HG03045 (cell line): Measurements from ENCODE around the gene KCNMA1.

ENCODE experiments used
- ATAC-seq: cut with Tn5 transposase; IDR thresholded peaks from one replicate; pipeline ENCODE4 v1.9.1; 2021; ENCODE audit warnings: mild to moderate bottlenecking, moderate library complexity; ENCODE audit not compliant: unreplicated experiment

The KCNMA1 gene

DNA sequence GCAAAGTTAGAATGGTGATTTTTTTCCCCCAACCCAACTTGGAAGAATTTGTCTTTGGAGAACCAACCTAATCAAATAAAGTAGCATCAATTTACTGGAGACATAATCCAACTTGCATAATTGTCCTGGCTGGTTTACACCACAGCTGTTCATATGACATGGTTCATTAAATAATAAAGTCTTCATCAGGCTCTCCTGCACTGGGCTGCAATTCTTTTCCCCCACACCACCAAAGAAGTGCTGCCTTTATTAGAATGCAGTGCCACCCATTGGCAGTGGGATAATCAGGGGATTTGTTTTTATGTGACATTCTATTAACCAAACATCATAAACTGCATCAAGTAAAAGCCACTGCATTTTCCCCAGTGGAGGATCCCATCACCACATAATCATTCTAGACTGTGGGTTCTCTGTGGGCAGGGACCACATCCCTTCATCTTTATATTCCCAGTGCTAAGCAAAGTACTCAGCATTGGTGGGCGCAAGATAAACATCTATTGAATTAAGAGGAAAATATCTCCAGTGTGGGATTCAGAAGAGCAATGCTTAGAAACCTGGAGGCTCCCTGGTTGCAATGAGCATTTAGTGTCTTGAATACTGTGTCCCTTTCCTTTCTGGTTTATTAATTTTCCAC is 322.0 kb downstream of the KCNMA1 start:
- ATAC-seq, result no peak

DNA sequence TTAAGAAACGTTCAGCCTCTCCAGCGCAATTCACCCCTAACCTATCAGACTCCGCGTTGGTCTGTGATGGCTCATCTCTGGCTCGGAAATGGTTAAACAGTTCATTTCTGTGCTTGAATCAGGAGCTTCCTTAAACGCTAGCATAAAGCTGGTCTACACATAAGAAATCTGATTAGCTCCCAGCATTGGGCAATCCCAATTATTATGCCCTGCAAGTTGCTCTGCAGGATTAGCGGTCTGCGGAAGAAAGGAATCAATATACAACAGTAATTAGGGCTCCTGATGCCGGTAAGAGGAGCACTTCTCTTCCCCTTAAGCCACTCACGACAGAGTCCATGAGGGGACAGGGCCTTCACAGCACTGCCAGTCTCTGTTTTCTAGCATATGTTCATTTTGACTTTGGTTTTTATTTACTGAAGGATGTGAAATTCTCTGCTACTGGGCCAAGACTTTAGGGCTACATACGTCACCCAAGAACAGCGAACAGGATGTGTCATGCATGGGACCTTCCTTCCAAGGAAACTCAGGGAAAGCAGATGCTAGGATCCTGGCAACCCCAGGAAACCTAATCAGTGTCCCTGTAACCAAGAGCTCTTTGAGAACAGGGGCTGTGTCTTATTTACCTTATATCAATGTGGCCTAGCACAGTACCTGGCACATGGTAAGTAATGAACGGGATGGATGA is 324.4 kb downstream of the KCNMA1 start:
- ATAC-seq, result no peak

DNA sequence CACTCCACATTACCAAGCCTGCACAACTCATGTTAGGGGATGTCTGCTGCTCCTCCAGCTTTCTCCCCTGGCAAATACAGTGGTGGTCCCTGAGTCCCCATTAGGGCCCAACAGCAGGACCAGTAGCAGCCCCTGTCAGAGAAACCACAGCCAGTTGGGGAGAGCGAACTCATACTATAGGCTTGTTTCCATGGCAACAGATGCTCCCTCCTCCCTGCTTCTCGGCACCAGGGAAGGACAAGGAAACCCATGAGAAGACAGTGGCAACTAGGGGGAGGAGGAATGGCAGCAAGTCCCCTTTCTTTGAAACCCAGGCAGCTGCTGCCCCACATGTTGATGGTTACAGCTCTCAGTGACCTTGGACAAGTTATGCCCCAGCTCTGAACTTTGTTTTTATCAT is 326.4 kb downstream of the KCNMA1 start:
- no peak for ATAC-seq

DNA sequence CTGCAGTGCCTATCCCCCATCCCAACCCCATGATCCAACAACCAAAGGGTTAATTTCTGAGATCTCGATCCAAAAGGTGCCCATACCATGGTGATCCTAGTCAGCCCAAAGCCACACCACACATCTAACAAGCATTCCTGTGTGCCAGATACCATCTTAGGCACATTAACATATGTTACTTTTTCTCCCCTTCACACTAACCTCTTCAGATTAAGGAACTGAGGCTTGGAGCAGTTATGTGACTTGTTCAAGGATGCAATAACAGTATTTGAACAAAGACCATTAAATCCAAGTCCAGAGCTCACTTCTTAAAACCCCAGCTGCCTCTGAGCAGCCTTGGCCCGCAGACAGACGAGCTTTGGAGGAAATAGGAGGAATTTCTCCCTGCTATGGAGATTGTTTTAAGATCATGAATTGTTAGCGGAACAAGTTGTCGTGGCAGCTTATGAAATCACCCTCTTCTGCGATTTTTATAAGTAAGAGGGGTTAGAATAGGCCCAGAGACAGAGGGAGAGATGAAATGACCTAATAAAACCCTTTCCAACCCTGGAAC is 327.2 kb downstream of the KCNMA1 start:
- no peak for ATAC-seq

DNA sequence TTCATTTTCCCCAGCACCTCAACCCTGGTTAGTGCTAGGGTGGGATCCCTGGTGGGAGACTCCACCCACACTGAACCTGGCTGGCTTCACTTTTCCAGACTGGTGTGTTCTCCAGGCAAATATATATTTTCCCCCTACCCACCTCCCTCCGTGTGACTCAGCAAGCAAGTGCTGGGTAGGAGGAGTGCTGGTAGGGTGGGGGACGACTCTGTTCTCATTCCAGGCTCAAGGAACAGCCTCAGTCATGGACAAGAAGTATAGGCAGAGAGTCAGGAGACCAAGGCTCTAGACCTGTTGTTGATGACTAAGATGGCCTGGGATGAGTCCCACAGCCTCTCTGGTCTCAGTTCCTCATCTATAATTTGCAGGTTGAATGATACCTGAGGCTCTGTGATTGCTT is 328.1 kb downstream of the KCNMA1 start:
- ATAC-seq, result no peak

DNA sequence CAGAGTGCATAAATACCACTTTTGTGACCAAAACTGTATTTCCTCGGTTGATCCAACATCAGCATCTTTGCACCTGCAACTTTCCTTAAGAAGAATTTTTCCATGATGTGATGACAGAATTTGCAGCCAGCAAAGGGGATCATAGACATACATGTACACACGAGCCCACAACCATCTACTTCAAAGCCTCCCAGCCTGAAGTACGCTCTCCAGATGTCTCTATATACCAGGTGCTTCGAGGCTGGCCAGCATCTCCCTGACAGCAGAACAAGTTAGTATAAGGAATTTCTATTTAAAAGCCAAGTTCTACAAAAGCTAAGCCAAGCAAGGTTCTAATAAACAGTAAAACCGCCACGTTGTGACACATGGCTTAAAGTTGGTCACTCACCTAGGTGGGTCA is 328.5 kb downstream of the KCNMA1 start:
- no peak for ATAC-seq

- no peak for ATAC-seq
Observed at GRCh38 chr10:77308084-77308732, 329.4 kb downstream of the KCNMA1 start.

GRCh38 chr10:77306666-77307065 is 330.9 kb downstream of the KCNMA1 start:
- ATAC-seq, result no peak

GRCh38 chr10:77305650-77306632 is 331.7 kb downstream of the KCNMA1 start:
- ATAC-seq, result no peak

DNA sequence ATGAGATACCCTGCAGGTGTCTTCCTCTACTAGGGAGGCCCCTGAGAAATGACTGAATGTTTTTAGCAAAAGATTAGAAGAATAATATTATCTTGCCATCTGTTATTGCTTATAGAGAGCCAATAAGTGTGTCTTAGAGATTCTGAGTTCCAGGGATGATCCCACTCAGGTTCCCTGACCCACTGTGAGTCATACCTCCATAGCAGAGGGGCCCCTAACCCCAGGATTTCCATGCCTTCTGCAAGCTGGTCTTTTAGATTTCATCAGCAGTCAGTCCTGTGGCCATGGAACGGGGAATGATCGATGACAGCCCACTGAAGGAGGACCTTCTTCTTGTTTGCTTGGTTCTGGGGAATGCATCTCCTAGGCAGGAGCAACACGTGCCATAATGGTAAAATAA is 333.4 kb downstream of the KCNMA1 start:
- no peak for ATAC-seq

GRCh38 chr10:77301305-77301730 is 336.3 kb downstream of the KCNMA1 start:
- no peak for ATAC-seq

GRCh38 chr10:77300682-77301302 is 336.8 kb downstream of the KCNMA1 start:
- no peak for ATAC-seq

GRCh38 chr10:77299320-77299719 is 338.3 kb downstream of the KCNMA1 start:
- no peak for ATAC-seq

DNA sequence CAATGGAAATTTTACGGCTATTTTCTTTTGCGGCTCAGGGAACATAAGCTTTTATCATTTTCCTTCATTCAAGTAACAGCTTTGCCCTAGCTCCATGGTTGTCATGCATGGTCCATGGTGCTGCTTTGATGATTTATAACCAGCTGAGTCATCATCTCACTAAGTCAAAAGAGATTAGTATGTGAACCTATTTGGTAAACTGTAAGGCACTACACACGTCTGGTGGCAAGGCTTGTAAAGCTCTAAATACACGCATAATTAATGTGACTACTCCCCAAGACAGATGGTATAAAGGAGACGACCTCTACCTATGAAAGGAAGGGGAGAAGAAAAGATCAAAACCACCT is 340.2 kb downstream of the KCNMA1 start:
- no peak for ATAC-seq

DNA sequence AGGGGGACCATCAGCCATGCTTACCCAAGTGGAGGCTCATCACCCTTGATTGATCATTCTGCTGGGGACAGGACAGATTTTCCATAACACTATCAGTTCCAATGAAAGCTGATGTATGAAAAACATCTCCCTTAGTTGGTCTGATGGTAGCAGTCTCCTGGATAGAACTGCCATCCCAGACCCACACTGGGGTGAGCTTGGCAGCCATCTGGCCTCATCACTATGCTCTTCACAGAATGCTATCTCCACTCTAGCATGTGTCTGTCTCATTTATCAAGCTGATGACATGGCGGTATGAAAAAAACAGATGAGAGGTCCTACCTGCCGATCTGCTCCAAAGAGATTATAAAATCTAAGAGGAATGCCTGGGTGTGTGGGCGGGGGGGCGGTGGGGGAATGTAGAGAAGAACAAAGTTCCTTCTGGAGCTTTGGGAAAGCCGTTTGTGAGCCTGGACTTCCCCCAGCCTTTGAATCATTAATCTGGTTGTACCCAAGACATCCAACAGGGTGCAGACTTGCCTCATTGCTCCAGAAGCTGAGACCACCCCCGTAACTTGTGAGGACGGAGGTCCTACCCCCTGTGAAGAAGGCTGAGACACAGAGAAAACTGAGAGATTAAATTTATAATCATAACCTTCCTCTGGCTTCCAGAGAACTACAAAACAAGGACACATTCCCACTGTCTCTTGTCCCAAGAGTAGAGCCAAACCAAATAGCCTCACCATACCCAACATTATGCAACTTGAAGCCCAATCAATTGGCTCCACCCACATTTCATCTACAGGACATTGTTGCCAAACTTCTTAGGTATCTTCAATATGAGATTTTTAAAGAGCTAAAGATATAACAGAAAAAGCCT is 340.8 kb downstream of the KCNMA1 start:
- ATAC-seq, result no peak

GRCh38 chr10:77293773-77294172 is 343.8 kb downstream of the KCNMA1 start:
- ATAC-seq, result no peak

DNA sequence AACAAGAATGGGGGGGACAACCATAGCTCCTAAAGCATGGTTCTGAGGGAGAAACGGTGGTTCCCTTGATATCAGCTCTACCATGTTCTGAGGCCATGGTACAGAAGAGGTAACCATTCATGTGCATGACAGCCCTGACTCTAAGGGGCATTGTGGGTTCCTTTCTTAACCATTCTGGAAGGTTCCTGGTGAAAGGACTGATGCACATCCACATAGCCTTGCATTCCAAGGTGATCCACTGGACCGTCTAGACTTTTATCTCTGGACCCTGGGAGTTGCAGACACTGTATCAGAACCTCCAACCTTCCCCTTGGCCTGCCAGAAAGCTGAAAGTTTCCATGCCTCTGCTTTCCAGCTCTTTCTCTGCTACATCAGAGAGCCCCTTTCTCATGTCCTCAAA is 344.3 kb downstream of the KCNMA1 start:
- ATAC-seq, result no peak

DNA sequence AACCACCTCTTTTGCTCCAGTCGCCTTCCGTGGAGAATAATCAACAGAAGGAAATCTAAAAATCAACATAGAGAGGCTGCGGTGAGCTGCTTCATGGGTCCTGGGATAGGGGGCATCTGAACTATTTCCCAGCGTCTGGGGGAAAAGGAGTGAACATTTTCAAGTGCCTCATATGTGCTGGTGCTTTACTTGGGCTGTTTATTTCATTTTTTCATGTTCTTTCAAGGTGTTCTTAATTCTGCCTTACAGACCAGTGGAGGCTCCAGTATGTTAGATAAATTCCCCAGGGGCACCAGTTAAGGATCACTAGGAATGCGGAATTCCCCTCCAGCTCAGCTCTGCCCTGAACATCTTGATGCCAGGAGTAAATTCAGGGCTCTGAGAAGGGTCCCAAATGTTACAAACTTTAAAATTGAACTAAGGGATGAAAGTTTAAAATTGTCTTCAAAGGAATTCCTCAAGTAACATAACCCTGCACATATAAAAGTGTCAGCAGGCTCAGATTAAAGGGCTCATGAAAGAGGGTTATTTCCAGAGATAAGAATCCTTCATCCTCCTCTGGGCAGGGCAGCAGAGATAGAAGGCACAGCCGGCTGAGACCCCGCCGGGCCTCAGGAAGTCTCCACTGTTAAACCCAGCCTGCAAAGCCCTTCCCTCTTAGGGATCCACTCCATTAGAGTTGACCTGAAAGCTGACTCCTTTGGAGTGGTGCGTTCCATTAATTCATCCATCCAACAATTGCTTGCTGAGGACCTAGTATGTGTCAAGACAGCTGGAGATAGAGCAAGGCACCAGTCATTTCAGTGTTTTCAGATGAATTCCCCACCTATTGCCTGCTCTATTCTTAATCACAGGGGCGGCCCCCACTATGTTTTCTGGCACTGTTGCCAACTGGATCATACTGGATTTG is 345.8 kb downstream of the KCNMA1 start:
- no peak for ATAC-seq
